ENCODE measurements around the gene AREG.

AREG gene

GRCh38 chr4:74431113-74431826 is 13.7 kb upstream of the AREG start:
- no peak overlapping the region for H3K4me3 ChIP-seq (ENCODE audit: low read depth, low read length)

GRCh38 chr4:74433043-74433442 is 11.9 kb upstream of the AREG start:
- no peak overlapping the region for H3K4me3 ChIP-seq (ENCODE audit: low read depth, low read length)

- H3K4me3 ChIP-seq (ENCODE audit: low read depth, low read length) = no peak overlapping the region
Observed at GRCh38 chr4:74433541-74434172, 11.3 kb upstream of the AREG start.

GRCh38 chr4:74435296-74435695 is 9.6 kb upstream of the AREG start:
- no peak overlapping the region for H3K4me3 ChIP-seq (ENCODE audit: low read depth, low read length)

- H3K4me3 ChIP-seq (ENCODE audit: low read depth, low read length) = no peak overlapping the region
Observed at GRCh38 chr4:74437866-74438265, 7.1 kb upstream of the AREG start.

- H3K4me3 ChIP-seq (ENCODE audit: low read depth, low read length) = no peak overlapping the region
Observed at GRCh38 chr4:74438661-74439060, 6.3 kb upstream of the AREG start.

- no peak overlapping the region for H3K4me3 ChIP-seq (ENCODE audit: low read depth, low read length)
Observed at GRCh38 chr4:74439952-74440351, 5.0 kb upstream of the AREG start.

- H3K4me3 ChIP-seq (ENCODE audit: low read depth, low read length) = no peak overlapping the region
Observed at GRCh38 chr4:74440356-74440755, 4.6 kb upstream of the AREG start.

- H3K4me3 ChIP-seq (ENCODE audit: low read depth, low read length) = no peak overlapping the region
Observed at GRCh38 chr4:74441744-74442143, 3.2 kb upstream of the AREG start.

- no peak overlapping the region for H3K4me3 ChIP-seq (ENCODE audit: low read depth, low read length)
Observed at GRCh38 chr4:74446193-74446868, 1.4 kb downstream of the AREG start.

- no peak overlapping the region for H3K4me3 ChIP-seq (ENCODE audit: low read depth, low read length)
Observed at GRCh38 chr4:74446896-74447295, 2.0 kb downstream of the AREG start.

GRCh38 chr4:74447636-74448233 is 2.8 kb downstream of the AREG start:
- no peak overlapping the region for H3K4me3 ChIP-seq (ENCODE audit: low read depth, low read length)

GRCh38 chr4:74449571-74450297 is 4.8 kb downstream of the AREG start:
- no peak overlapping the region for H3K4me3 ChIP-seq (ENCODE audit: low read depth, low read length)

GRCh38 chr4:74450298-74450683 is 5.4 kb downstream of the AREG start:
- no peak overlapping the region for H3K4me3 ChIP-seq (ENCODE audit: low read depth, low read length)

- H3K4me3 ChIP-seq (ENCODE audit: low read depth, low read length) = no peak overlapping the region
Observed at GRCh38 chr4:74451214-74451661, 6.3 kb downstream of the AREG start.

- no peak overlapping the region for H3K4me3 ChIP-seq (ENCODE audit: low read depth, low read length)
Observed at GRCh38 chr4:74453037-74453635, 8.2 kb downstream of the AREG start.

GRCh38 chr4:74453829-74454742 is 9.2 kb downstream of the AREG start:
- H3K4me3 ChIP-seq (ENCODE audit: low read depth, low read length) = no peak overlapping the region

- H3K4me3 ChIP-seq (ENCODE audit: low read depth, low read length) = no peak overlapping the region
Observed at GRCh38 chr4:74455361-74456055, 10.6 kb downstream of the AREG start.
